ENCODE results near the gene SLC28A1. TPM values are rescaled to one million over a fixed set of nuclear protein-coding genes. Genes with fewer than 3 reads are reported as not detected.

Gene SLC28A1
- total RNA-seq, 2 experiments from 2014 or later, result not detected

DNA sequence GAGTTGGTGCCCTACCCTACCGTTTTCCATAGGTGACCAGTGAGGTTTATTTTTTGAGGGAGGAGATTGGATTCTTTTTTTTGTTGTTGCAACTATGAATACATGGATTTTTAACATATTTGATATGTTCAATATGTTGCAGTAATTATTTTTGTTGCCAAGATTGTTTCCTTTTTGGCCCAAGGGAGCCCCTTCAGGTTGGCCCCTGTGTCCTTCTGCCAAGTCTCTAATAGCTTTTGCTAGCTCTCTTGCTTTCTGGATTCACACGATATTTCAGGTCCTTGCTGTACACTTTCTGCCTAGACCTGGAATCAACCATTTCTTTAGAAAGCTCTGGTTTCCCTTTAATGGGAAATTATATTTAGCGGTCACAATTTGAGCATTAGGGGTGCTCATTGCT lies 22.7 kb upstream of the SLC28A1 start:
- TF ChIP-seq, protein P1, sequence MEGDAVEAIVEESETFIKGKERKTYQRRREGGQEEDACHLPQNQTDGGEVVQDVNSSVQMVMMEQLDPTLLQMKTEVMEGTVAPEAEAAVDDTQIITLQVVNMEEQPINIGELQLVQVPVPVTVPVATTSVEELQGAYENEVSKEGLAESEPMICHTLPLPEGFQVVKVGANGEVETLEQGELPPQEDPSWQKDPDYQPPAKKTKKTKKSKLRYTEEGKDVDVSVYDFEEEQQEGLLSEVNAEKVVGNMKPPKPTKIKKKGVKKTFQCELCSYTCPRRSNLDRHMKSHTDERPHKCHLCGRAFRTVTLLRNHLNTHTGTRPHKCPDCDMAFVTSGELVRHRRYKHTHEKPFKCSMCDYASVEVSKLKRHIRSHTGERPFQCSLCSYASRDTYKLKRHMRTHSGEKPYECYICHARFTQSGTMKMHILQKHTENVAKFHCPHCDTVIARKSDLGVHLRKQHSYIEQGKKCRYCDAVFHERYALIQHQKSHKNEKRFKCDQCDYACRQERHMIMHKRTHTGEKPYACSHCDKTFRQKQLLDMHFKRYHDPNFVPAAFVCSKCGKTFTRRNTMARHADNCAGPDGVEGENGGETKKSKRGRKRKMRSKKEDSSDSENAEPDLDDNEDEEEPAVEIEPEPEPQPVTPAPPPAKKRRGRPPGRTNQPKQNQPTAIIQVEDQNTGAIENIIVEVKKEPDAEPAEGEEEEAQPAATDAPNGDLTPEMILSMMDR (conservative IDR thresholded peaks at IDR 0.05; ENCODE audit: low read length), result no peak
- TF ChIP-seq EZH2phosphoT487 (IDR thresholded peaks at IDR 0.05; ENCODE audit: borderline replicate concordance, low read depth, low read length), result no peak
- no peak overlapping the region for H3K4me3 ChIP-seq (ENCODE audit: low read depth, low read length, poor library complexity, severe bottlenecking)
- no peaks in the 10 kb centered on the region for H3K9me3 ChIP-seq (ENCODE audit: low read length)
- no peak overlapping the region for H3K4me2 ChIP-seq (ENCODE audit: low read length)
- no peak overlapping the region for H3K27ac ChIP-seq (ENCODE audit: low read depth, low read length, poor library complexity, severe bottlenecking)
- no peaks in the 10 kb centered on the region for H3K9me2 ChIP-seq (ENCODE audit: insufficient read depth, low read length)
- intact Hi-C loops (cut with micrococcal nuclease; ENCODE audit: unreplicated experiment), result no loop called here
- no peak for DNase-seq (ENCODE audit: low spot score)
- ChIA-PET CTCF (ENCODE audit: unreplicated experiment) (no interaction called here), POLR2A (interaction anchor here (0.6 kb wide), 1 partner anchor 46 kb away, joined by 3 read pairs; no protein-coding TSS in a partner anchor)
- BruUV-seq (replicated peaks), result no TSS peak
- H4K20me1 ChIP-seq (ENCODE audit: insufficient read depth, low read length), result no peaks in the 10 kb centered on the region
- no peaks in the 10 kb centered on the region for H3K4me1 ChIP-seq (ENCODE audit: insufficient read depth, low read length, poor library complexity, severe bottlenecking)
- H2AFZ ChIP-seq (ENCODE audit: low read length), result no peak overlapping the region
- H3K36me3 ChIP-seq (ENCODE audit: insufficient read depth, low read length), result no peaks in the 10 kb centered on the region
- no peaks in the 10 kb centered on the region for H3K79me2 ChIP-seq (ENCODE audit: insufficient read depth, low read depth, low read length)

DNA sequence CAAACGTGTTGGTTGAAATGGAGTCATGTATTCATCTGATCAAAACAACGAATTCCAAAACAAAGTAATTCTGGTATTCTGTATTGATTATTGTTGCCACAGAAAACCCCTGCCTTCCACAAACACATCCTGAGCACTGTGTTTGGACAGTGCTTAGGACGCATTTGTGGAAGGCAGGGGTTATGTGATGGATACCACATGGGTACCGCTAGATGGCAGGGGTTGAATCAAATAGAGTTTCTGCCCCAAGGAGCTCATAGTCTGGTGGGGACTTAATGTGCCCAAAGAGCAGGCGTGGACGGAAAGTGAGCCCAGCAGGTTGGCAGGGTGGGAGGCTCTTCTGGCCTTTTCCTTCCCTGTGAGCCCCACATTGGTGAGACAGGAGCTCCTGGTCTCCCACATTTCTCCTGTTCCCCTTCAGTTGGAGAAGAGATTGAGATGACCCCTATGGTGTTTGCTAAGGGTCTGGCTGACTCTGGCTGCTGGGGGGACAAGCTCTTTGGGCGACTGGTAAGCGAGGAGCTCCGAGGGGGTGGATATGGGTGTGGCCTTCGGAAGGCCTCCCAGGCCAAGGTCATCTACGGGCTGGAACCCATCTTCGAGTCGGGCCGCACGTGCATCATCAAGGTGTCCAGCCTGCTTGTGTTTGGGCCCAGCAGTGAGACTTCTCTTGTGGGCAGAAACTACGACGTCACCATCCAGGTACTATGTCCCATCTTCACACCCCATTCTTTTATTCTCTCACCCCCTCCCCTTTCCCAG lies 22.1 kb upstream of the SLC28A1 start:
- no peak overlapping the region for H3K27ac ChIP-seq (ENCODE audit: low read depth, low read length, poor library complexity, severe bottlenecking)
- no peaks in the 10 kb centered on the region for H4K20me1 ChIP-seq (ENCODE audit: insufficient read depth, low read length)
- intact Hi-C loops (cut with micrococcal nuclease; ENCODE audit: unreplicated experiment), result no loop called here
- no peaks in the 10 kb centered on the region for H3K9me2 ChIP-seq (ENCODE audit: insufficient read depth, low read length)
- ChIA-PET POLR2A (interaction anchor here (0.6 kb wide), 1 partner anchor 46 kb away, joined by 3 read pairs; no protein-coding TSS in a partner anchor), CTCF (ENCODE audit: unreplicated experiment) (no interaction called here)
- TF ChIP-seq, protein P1 (conservative IDR thresholded peaks at IDR 0.05; ENCODE audit: low read length), result no peak
- no peak for TF ChIP-seq EZH2phosphoT487 (IDR thresholded peaks at IDR 0.05; ENCODE audit: borderline replicate concordance, low read depth, low read length)
- H3K4me1 ChIP-seq (ENCODE audit: insufficient read depth, low read length, poor library complexity, severe bottlenecking), result no peaks in the 10 kb centered on the region
- no peak overlapping the region for H3K4me2 ChIP-seq (ENCODE audit: low read length)
- no peaks in the 10 kb centered on the region for H3K9me3 ChIP-seq (ENCODE audit: low read length)
- no peaks in the 10 kb centered on the region for H3K79me2 ChIP-seq (ENCODE audit: insufficient read depth, low read depth, low read length)
- no TSS peak for BruUV-seq (replicated peaks)
- H3K36me3 ChIP-seq (ENCODE audit: insufficient read depth, low read length), result no peaks in the 10 kb centered on the region
- no peak overlapping the region for H3K4me3 ChIP-seq (ENCODE audit: low read depth, low read length, poor library complexity, severe bottlenecking)
- no peak overlapping the region for H2AFZ ChIP-seq (ENCODE audit: low read length)
- DNase-seq (ENCODE audit: low spot score), result no peak

Data from OCI-LY7 (cell line).